Common myeloid progenitor, CD34-positive (primary cell): ENCODE results near the gene PDIA5.

Experiments
- CTCF ChIA-PET: fragments of 350-600 bp; sonication (Branson Sonifier 250); formaldehyde crosslinking; loops from one replicate; lab custom pipeline; 2021; ENCODE audit warnings: antibody characterized with exemption; lab: Charles Lee
- POLR2A ChIA-PET: fragments of 350-600 bp; sonication (Branson Sonifier 250); formaldehyde crosslinking; loops from one replicate; lab custom pipeline; 2021; ENCODE audit warnings: antibody characterized with exemption; lab: Charles Lee
- DNase-seq, 3 donors: peaks; one replicate each; pipeline versions ENCODE4 v3.0.0 to v3.0.0-alpha.2; 2013
- H3K27ac ChIP-seq, 2 experiments: 1 replicate in 1 of 2; 2 replicates in 1 of 2; pipeline ENCODE4 v1.7.0; 2013; ENCODE audit warnings: inconsistent platforms in 2 of 2, low read length in 2 of 2, mild to moderate bottlenecking in 2 of 2, low read depth in 1 of 2, moderate library complexity in 1 of 2; ENCODE audit not compliant: severe bottlenecking in 2 of 2, insufficient read depth in 1 of 2, poor library complexity in 1 of 2
- H3K27me3 ChIP-seq, 5 experiments: replicated peaks in 2 of 5; 1 replicate in 3 of 5; 2 replicates in 2 of 5; pipeline versions ENCODE4 v1.6.1 to v1.7.0; 2013; ENCODE audit warnings: low read length in 4 of 5, mild to moderate bottlenecking in 2 of 5, moderate library complexity in 2 of 5, inconsistent platforms in 1 of 5; ENCODE audit not compliant: insufficient read depth in 5 of 5, control insufficient read depth in 4 of 5
- H3K36me3 ChIP-seq, 4 experiments: 1 replicate in 2 of 4; 2 replicates in 2 of 4; pipeline versions ENCODE4 v1.6.1 to v1.7.0; 2013; ENCODE audit warnings: low read length in 3 of 4, control low read depth in 1 of 4, mild to moderate bottlenecking in 1 of 4; ENCODE audit not compliant: control insufficient read depth in 4 of 4, insufficient read depth in 4 of 4
- H3K4me1 ChIP-seq, 4 experiments: 1 replicate in 3 of 4; 2 replicates in 1 of 4; pipeline versions ENCODE4 v1.6.1 to v1.7.1; 2013; ENCODE audit warnings: low read length in 3 of 4, mild to moderate bottlenecking in 3 of 4, control low read depth in 1 of 4, inconsistent platforms in 1 of 4, moderate library complexity in 1 of 4; ENCODE audit not compliant: control insufficient read depth in 4 of 4, insufficient read depth in 4 of 4; ENCODE audit errors: control extremely low read depth in 1 of 4
- H3K4me3 ChIP-seq, 7 experiments: 1 replicate in 4 of 7; 2 replicates in 3 of 7; pipeline versions ENCODE4 v1.5.1 to v1.7.0; 2013; ENCODE audit warnings: mild to moderate bottlenecking in 7 of 7, low read length in 6 of 7, moderate library complexity in 6 of 7, inconsistent platforms in 2 of 7, low read depth in 2 of 7, control low read depth in 1 of 7; ENCODE audit not compliant: insufficient read depth in 4 of 7, control insufficient read depth in 1 of 7; ENCODE audit errors: extremely low read depth in 1 of 7
- H3K9me3 ChIP-seq, 5 experiments: 1 replicate in 4 of 5; 2 replicates in 1 of 5; pipeline versions ENCODE4 v1.6.1 to v1.7.1; 2013; ENCODE audit warnings: low read length in 4 of 5, mild to moderate bottlenecking in 2 of 5, inconsistent platforms in 1 of 5, low read depth in 1 of 5, moderate library complexity in 1 of 5; ENCODE audit not compliant: control insufficient read depth in 4 of 5, insufficient read depth in 2 of 5; ENCODE audit errors: control extremely low read depth in 1 of 5
- WGBS: methylation state at CpG from one replicate; pipeline ENCODE4 v1.1.5; 2013; ENCODE audit not compliant: insufficient coverage; 5-methylcytosine and 5-hydroxymethylcytosine counted together

PDIA5 gene

DNA sequence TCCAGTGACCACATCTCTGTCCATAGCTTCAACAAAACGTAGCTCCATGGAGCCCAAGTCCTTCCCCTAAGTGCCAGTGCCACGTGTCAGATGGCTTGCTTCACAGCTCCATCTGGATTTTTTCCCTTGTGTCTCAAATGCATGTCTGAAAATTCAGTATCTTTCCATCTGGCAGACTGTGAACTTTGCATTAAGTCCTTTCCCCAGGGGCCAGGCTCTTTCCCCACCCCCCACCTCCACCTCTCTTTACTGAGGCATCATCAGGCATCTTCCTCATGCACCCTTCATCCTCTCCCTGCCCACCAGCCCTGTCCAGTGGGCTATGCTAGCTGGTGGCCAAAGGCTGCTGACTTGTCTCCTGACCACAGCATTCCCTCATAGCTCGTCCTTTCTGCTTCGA, 53.7 kb downstream of the PDIA5 start:
- H3K36me3 ChIP-seq, result peaks cover 4 to 86% (median 41%) of the 10 kb centered on the region in 4 experiments
- no peaks in the 10 kb centered on the region for H3K9me3 ChIP-seq
- no peak overlapping the region for H3K4me3 ChIP-seq
- no peaks in the 10 kb centered on the region for H3K27me3 ChIP-seq
- ChIA-PET CTCF (no interaction called here), POLR2A (no interaction called here)
- no peak overlapping the region for H3K27ac ChIP-seq
- DNase-seq, result no peak
- H3K4me1 ChIP-seq, result no peaks in the 10 kb centered on the region
- WGBS, result 97% methylated on average over 4 of the region's 4 CpGs

DNA sequence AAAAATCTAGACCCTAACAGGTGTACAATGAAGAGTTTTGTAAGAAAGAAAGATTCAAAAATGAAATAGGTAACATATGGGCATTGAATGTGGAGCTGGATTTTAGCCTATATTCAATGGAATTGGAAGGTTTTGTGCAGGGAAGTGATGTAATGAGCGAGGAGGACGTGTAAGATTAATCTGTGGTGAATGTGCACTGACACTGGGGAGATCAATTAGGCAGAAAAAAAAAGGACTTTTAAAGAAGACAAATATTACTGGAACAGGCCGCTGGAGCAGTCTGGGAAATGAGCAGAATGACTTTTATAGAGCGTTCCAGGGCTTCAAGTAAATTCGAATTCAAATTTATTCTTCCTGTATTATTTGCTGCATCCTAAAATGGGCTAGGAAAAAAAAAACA, 55.2 kb downstream of the PDIA5 start:
- no peak for DNase-seq
- Histone ChIP-seq H3K27me3 (no peaks in the 10 kb centered on the region), H3K27ac (no peak overlapping the region), H3K36me3 (peaks cover 4 to 85% (median 41%) of the 10 kb centered on the region in 4 experiments), H3K4me1 (no peaks in the 10 kb centered on the region), H3K4me3 (no peak overlapping the region), H3K9me3 (no peaks in the 10 kb centered on the region)
- POLR2A ChIA-PET, result interaction anchor here (0.7 kb wide), 1 partner anchor 193 kb away, joined by 3 read pairs; no protein-coding TSS in a partner anchor
- WGBS, result 80% methylated on average over 5 of the region's 5 CpGs
- CTCF ChIA-PET, result no interaction called here

DNA sequence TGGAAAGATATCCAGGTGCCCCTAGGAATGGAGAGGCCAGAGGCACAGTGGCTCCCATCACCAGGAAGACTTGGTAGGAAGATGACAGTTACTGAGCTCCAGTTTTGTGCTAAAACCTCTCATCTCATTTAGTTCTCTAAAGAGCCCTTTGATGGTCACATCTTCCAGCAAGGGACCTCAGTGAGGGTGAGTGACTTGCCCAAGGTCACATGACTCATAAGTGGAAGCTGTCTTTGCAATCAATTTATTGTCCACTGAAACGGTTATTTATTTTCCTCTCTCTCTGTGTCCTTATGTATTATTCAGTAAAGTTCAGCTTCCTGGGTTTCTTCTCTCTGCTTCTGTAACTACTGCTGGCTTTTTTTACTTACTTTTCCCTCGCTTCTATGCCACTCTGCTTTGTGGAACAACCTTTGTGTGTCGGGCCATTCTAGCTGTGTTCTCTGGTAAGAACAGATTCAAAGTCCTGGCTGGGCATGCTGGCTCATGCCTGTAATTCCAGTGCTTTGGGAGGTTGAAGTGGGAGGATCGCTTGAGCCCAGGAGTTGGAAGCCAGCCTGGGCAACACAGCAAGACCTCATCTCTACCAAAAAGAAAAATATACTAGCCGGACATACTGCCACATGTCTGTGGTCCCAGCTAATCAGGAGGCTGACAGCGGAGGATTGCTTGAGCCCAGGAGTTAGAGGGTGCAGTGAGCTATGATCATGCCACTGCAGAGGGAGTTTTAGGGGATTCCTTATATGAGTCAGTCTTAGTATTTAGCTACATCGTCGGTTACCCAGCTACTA, 55.9 kb downstream of the PDIA5 start:
- CTCF ChIA-PET, result interaction anchor here (1.1 kb wide), 1 partner anchor 10 kb away, joined by 3 read pairs; no protein-coding TSS in a partner anchor
- H3K9me3 ChIP-seq, result no peaks in the 10 kb centered on the region

DNA sequence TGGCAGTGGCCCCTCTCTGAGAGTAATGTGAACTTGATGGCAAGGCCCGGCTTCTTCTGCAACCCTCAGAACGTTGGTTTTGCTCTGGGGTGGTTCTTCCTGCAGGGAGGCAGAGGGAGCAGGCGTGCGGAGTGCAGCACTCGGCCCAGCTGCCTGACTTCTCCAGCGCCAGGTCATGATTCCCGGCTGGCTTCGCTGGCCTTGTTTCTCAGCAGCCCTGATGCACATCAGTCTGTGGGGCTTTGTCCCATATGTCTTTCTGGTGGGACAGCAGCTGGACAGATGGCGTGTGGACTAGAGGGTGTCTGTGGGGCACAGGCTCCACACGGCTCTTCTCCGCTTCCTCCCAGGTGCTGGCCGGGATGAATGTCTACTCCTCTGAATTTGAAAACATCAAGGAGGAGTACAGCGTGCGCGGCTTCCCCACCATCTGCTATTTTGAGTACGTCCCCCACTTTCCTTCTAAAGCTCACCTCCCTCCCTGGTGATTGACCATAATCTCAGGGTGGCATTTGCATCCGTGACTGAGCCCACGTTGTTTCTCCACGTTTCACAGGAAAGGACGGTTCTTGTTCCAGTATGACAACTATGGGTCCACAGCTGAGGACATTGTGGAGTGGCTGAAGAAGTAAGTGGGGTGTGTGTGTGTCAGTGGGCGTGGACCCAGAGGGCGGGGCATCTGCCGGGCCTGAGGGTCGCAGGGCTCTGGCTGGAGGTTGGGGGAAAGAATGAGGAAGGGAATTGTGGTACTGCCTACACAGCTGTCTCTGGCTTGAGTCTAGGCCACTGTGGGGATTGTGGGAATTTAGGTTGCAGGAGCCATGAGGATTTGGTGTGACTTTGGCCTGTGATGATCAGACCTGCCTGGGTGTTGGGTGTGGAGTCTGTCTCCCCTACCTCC, 57.1 kb downstream of the PDIA5 start:
- 94% methylated on average over 19 of the region's 24 CpGs for WGBS
- H3K9me3 ChIP-seq, result no peaks in the 10 kb centered on the region
- no peak for DNase-seq
- no peak overlapping the region for H3K27ac ChIP-seq
- CTCF ChIA-PET, result no interaction called here
- no peaks in the 10 kb centered on the region for H3K27me3 ChIP-seq
- peaks cover 3 to 82% (median 42%) of the 10 kb centered on the region in 4 experiments for H3K36me3 ChIP-seq
- no peaks in the 10 kb centered on the region for H3K4me1 ChIP-seq
- no peak overlapping the region for H3K4me3 ChIP-seq
- POLR2A ChIA-PET, result no interaction called here

More for the DNA sequence above, 55.9 kb downstream of the PDIA5 start:
- H3K27ac ChIP-seq, result no peak overlapping the region
- 95% methylated on average over 5 of the region's 8 CpGs for WGBS
- POLR2A ChIA-PET, result no interaction called here
- no peaks in the 10 kb centered on the region for H3K4me1 ChIP-seq
- DNase-seq, result no peak
- H3K4me3 ChIP-seq, result no peak overlapping the region
- H3K36me3 ChIP-seq, result peaks cover 4 to 87% (median 43%) of the 10 kb centered on the region in 4 experiments
- H3K27me3 ChIP-seq, result no peaks in the 10 kb centered on the region

DNA sequence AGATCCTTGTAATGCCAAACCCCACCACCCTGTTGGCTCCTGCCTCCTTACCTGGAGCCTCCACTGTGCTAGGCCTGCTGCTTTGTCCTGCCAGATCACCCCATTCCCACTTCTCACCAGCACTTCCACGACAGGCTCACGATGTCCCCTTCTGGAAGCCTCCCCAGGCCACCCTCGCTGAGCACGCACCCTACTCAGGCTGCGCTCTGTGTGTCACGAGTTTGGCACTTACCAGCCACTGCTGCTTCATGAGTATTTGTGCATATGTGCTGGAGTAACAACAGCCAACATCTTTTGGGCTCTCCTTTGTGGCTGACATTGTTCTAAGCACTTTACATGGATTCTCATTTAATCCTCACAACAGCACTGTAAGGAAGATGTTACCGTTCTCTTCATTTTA, 58.1 kb downstream of the PDIA5 start:
- 100% methylated on average over 2 of the region's 7 CpGs for WGBS
- H3K4me1 ChIP-seq, result no peaks in the 10 kb centered on the region
- H3K27me3 ChIP-seq, result no peaks in the 10 kb centered on the region
- POLR2A ChIA-PET, result no interaction called here
- H3K36me3 ChIP-seq, result peaks cover 0 to 83% (median 43%) of the 10 kb centered on the region in 4 experiments
- no peak for DNase-seq
- H3K4me3 ChIP-seq, result no peak overlapping the region
- no peaks in the 10 kb centered on the region for H3K9me3 ChIP-seq
- H3K27ac ChIP-seq, result no peak overlapping the region
- CTCF ChIA-PET, result no interaction called here

DNA sequence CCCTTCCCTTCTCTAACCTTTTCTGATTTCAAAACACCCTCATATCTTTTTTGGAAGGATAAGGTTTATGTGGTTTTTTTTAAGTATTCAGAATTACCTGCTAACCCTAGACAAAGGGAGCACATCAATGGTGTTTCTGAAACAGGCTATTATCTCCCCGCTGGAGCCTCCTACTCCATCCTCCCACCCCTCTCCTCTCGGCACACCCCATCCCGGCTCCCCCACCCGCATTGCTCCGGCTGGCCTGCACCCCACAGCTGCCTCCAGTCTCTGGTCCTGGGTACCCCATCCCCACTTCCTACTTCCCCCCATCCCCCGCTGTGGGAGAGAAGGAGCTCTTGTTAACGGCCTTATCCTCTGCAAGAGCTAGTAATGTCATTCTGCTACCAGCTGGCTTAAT, 59.2 kb downstream of the PDIA5 start:
- no peak for DNase-seq
- Histone ChIP-seq H3K4me1 (no peaks in the 10 kb centered on the region), H3K4me3 (no peak overlapping the region), H3K27me3 (no peaks in the 10 kb centered on the region), H3K36me3 (peaks cover 0 to 80% (median 44%) of the 10 kb centered on the region in 4 experiments), H3K27ac (no peak overlapping the region), H3K9me3 (no peaks in the 10 kb centered on the region)
- ChIA-PET POLR2A (no interaction called here), CTCF (no interaction called here)
- 55% methylated on average over 3 of the region's 7 CpGs for WGBS

DNA sequence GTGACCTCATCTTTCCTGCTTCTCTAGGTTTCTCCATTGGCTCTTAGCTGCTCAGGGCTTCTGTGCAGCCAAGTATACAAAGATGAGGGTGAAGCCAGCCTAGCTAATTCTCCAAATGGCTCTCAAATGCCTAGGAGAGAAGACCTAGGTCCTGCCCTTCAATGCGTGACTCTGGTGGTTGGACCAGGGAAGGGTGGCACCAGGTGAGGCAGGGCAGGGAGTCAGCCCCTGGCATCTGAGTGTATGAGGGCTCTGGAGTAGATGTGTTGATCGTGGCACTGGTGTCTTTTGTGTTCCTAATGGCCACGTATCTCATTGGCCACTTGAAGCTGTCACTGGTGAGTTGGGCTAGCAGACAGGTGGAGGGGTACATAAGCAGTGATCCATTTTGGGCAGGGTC, 59.8 kb downstream of the PDIA5 start:
- H3K4me1 ChIP-seq, result no peaks in the 10 kb centered on the region
- H3K27me3 ChIP-seq, result no peaks in the 10 kb centered on the region
- no peaks in the 10 kb centered on the region for H3K9me3 ChIP-seq
- ChIA-PET CTCF (no interaction called here), POLR2A (no interaction called here)
- H3K4me3 ChIP-seq, result no peak overlapping the region
- H3K27ac ChIP-seq, result no peak overlapping the region
- DNase-seq, result no peak
- H3K36me3 ChIP-seq, result peaks cover 0 to 78% (median 46%) of the 10 kb centered on the region in 4 experiments
- WGBS, result 100% methylated on average over 3 of the region's 3 CpGs
